LNCAP (cell line): Measurements from ENCODE around the gene CPEB1.

Experiments
- TF ChIP-seq, protein P1 (sequence below): fragments of 450-650 bp; IDR thresholded peaks from 2 replicates; pipeline ENCODE4 v1.5.1; 2017; ENCODE audit warnings: mild to moderate bottlenecking

CPEB1 gene

DNA sequence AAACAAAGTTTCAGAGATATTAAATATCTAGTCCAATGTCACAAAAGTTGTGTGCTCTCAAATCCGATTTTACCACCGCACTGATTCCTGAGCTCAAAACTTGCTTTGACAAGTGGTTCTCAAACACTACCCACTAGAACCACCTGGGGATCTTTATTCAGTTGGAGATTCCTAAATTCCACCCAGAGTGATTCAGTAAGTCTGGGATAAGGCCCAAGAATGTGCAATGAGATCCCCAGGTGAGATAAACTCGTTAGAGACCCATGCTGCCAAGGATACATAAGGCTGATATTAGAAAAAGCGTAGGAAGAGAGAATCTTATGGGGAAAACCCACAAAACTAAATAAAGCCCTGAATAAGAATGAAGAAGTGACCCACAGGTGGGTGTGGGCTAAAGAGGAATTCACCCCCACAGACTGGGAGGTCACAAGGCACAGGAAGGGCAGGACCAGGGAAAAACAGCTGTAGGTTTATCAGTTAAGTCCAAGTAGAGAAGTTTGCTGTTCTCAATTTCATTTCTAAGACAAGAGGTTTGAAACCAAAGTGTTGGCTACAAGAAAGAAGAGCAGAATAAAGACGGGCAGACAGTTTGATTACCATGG, 95.4 kb downstream of the CPEB1 start:
- TF ChIP-seq, protein P1, sequence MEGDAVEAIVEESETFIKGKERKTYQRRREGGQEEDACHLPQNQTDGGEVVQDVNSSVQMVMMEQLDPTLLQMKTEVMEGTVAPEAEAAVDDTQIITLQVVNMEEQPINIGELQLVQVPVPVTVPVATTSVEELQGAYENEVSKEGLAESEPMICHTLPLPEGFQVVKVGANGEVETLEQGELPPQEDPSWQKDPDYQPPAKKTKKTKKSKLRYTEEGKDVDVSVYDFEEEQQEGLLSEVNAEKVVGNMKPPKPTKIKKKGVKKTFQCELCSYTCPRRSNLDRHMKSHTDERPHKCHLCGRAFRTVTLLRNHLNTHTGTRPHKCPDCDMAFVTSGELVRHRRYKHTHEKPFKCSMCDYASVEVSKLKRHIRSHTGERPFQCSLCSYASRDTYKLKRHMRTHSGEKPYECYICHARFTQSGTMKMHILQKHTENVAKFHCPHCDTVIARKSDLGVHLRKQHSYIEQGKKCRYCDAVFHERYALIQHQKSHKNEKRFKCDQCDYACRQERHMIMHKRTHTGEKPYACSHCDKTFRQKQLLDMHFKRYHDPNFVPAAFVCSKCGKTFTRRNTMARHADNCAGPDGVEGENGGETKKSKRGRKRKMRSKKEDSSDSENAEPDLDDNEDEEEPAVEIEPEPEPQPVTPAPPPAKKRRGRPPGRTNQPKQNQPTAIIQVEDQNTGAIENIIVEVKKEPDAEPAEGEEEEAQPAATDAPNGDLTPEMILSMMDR: no peak

DNA sequence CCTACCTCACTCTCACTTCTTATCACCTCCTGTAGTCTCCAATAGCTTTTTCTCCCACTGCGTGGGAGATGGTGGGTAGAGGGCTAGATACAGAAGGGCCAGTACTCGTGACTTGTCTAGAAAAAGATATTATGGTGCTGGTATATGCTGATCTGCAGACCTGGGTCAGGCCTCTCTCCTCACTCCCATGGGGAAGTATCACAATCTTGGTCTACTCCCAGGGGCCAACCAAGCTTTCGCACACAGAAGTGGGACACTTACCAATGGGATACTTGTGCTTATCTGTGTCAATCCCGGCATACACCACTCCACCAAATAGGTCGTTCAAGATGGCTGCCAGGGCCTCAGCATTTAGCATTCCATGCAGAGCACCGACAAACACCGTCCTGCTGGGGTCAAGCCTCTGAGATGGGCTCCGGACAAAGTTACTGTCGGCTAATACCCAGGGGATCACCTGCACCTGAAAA, 97.9 kb downstream of the CPEB1 start:
- TF ChIP-seq, protein P1: no peak

DNA sequence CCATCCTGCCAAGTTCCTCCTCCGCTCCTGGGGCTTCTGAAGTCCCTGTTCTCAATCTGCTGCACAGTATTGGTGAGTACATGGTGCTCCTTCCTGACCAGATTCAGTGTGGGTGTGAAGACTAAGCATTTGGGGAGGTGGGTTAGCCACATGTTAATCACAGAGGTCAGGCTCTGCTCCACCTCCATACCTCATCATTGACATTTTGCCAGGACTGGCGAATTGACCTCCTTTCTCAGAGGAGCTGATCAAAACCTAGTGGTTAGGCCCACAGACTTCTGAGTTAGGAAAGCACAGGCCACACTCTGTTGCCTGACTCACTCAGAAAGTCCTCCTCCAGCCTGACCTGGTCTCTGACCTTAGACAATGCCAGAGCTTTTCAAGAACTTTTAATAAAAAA, 98.5 kb downstream of the CPEB1 start:
- TF ChIP-seq, protein P1: no peak

DNA sequence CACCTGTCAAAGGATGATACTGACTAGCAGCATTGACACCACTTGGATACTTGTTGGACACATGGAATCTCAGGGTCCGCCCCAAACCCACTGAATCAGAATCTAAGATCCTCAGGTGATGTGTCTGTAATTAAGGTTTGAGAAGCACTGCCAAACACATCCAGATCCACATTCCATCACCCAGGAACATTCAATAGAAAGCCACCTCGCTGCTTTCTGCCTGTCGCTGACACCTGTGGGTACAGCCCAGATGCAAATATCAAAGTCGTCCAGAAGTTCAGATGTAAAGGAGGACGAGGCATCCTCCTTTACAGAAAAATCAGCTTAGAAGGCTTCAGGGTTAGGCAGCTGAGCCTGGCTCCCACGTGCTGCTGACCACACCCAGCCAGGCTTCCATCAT, 101.7 kb downstream of the CPEB1 start:
- TF ChIP-seq, protein P1: no peak

DNA sequence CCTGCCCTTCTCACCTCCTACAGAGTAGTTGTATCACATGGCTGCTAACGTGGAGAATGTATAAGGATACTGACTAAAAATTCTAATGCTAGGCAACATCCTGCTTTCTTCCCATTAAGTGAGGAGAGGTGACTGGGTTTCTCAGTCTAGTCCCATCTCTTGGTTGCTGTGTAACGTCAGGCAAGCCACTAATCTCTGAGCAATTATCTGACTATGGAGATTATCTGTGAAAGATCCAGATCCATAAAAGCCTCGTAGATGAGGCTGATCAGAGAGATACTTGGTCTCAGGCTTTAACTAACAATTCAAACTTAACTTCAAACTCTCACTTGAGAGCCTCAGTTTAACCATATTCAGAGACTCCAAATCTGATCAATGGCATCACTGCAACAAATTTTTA, 102.2 kb downstream of the CPEB1 start:
- TF ChIP-seq, protein P1: no peak

DNA sequence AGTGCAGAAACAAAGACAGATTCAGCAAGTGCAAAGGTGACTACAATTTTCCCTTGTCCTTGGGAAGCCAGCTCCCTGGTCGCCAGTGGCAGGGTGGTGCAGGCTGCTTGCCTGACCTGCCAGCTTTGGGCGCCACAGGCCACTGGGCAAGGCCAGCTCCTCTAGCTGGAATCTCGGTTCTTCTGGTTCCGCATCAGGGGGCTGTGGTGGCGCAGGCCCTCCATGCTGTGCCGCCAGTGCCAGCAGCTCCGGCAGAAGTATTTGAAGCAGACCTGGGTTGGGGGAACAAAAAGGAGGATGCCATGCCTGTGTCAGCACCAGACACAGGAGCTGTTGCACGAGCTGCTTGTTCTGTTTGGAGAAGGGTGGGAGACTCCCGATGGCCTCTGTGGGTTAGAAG, 102.7 kb downstream of the CPEB1 start:
- TF ChIP-seq, protein P1: no peak

DNA sequence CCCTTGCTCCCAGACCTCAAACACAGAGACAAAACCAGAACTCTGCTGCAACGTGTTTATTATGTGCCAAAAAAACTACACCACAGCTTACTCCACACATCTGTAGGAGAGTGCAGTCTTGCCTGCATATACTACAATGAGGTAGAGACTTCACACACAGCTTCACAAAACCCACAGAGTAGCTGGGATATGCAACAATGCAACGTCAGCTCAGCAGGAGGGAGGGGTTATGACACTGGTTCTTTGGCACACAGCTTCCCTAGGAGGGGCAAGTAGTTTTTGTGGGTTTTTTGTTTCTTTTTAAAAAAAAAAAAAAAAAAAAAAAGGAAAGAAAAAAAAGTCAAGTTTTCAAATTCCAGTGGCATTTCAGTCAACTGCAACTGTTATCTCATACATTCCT, 104.0 kb downstream of the CPEB1 start:
- TF ChIP-seq, protein P1: no peak

DNA sequence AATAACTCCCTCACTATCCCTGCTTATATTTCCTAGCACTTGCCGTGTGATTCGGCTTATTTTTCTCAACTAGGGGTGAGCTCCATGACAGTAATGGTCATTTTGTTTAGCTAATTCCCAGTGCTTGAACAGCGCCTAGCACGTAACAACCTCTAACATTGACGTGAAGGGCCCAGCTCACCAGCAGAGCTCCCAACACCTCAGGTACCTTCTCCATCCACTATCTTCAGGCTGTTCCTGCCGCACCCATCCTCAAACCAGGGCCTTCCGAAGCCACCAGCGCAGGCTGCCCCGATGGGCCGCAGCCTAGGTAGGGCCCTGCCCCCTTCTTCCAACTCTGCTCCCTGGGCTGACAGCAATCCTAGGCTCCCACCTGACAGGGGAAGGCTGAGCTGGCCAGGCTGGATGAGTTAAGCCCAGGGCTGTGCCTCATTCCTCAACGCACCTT, 106.2 kb downstream of the CPEB1 start:
- TF ChIP-seq, protein P1: no peak
